ENCODE data around the gene ABCE1.

- TF ChIP-seq POLR2A (IDR thresholded peaks at IDR 0.05; ENCODE audit: low read length) (no peak), GATA1 (IDR thresholded peaks at IDR 0.05; ENCODE audit: low read depth, low read length) (no peak)
Measured at GRCh38 chr4:145154573-145154972, 56.5 kb downstream of the ABCE1 start.
